HK-2 (cell line): ENCODE data around the gene CNN3.

Source experiments
- DNase-seq: peaks from one replicate; pipeline ENCODE4 v3.0.0-alpha.2; 2018; ENCODE audit not compliant: unreplicated experiment

The CNN3 gene

GRCh38 chr1:94887603-94888171, 39.2 kb downstream of the CNN3 start:
- no peak for DNase-seq

- DNase-seq: no peak
These were observed 39.8 kb downstream of the CNN3 start for GRCh38 chr1:94887106-94887505.

GRCh38 chr1:94886361-94886760, 40.5 kb downstream of the CNN3 start:
- DNase-seq: no peak

- no peak for DNase-seq
These were observed 42.4 kb downstream of the CNN3 start for GRCh38 chr1:94884507-94884906.

- DNase-seq: no peak
These were observed 42.8 kb downstream of the CNN3 start for GRCh38 chr1:94884106-94884505.

- DNase-seq: no peak
These were observed 43.2 kb downstream of the CNN3 start for GRCh38 chr1:94883691-94884090.

- DNase-seq: no peak
These were observed 48.6 kb downstream of the CNN3 start for GRCh38 chr1:94878329-94878728.

- DNase-seq: no peak
These were observed 50.5 kb downstream of the CNN3 start for GRCh38 chr1:94876362-94876761.

GRCh38 chr1:94875794-94876193, 51.1 kb downstream of the CNN3 start:
- no peak for DNase-seq

GRCh38 chr1:94874423-94874822, 52.5 kb downstream of the CNN3 start:
- no peak for DNase-seq

- no peak for DNase-seq
These were observed 53.2 kb downstream of the CNN3 start for GRCh38 chr1:94873520-94874351.

- no peak for DNase-seq
These were observed 54.0 kb downstream of the CNN3 start for GRCh38 chr1:94872771-94873495.

GRCh38 chr1:94871031-94871430, 55.9 kb downstream of the CNN3 start:
- DNase-seq: no peak

GRCh38 chr1:94866164-94866807, 60.6 kb downstream of the CNN3 start:
- DNase-seq: no peak

GRCh38 chr1:94865360-94865759, 61.5 kb downstream of the CNN3 start:
- no peak for DNase-seq

GRCh38 chr1:94864821-94865220, 62.1 kb downstream of the CNN3 start:
- no peak for DNase-seq

GRCh38 chr1:94863919-94864318, 63.0 kb downstream of the CNN3 start:
- DNase-seq: peak; percentile 40

GRCh38 chr1:94863297-94863911, 63.5 kb downstream of the CNN3 start:
- no peak for DNase-seq

- DNase-seq: no peak
These were observed 64.2 kb downstream of the CNN3 start for GRCh38 chr1:94862718-94863117.

GRCh38 chr1:94859174-94859573, 67.7 kb downstream of the CNN3 start:
- no peak for DNase-seq

GRCh38 chr1:94858276-94858675, 68.6 kb downstream of the CNN3 start:
- DNase-seq: no peak

- DNase-seq: no peak
These were observed 70.0 kb downstream of the CNN3 start for GRCh38 chr1:94856868-94857267.
